ENCODE data around the gene KCNQ1. TPM values are rescaled to one million over a fixed set of nuclear protein-coding genes. Genes with fewer than 3 reads are reported as not detected.

KCNQ1 gene
- total RNA-seq, 1 donor from 2014 or later, result 0.31 TPM

DNA sequence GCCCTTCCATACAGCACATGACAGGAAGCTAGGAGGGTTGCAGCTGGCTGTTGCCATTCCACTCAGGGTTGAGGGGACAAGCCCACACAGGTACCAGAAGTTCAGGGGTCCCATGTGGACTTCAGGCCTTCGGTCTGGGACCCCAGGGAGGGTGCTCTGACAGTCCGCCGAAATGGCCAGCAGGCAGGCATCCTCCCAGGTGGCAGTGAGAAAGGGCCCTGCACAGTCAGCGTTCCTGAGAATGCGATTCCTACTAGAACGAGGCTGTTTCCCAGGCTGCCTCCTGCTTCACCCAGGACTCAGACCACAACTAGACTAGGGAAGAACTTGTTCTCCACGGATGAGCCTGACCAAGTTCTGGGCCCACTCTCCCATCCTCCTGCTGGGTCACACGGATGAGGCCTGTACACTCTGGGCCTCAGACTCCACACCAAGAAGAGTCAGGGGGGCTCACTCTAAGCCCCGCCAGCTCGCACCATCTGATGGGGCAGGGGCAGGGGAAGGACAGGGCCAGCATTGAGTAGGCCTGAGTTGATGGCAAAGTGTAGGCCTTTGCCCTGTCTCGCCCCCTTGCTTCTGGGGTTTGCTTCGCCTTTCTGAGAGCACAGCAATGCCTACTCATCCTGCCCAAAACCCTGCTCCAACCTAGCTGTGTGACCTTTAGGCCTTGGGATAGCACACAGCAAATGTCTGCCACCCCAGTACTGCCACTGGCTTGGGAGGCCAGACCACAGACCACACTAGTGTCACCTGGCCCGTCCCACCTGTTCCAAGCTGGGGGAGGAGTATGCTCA lies 241.0 kb downstream of the KCNQ1 start:
- no peak for DNase-seq

GRCh38 chr11:2686360-2687222 lies 241.8 kb downstream of the KCNQ1 start:
- no peak for DNase-seq

GRCh38 chr11:2687223-2687530 lies 242.4 kb downstream of the KCNQ1 start:
- DNase-seq, result no peak

DNA sequence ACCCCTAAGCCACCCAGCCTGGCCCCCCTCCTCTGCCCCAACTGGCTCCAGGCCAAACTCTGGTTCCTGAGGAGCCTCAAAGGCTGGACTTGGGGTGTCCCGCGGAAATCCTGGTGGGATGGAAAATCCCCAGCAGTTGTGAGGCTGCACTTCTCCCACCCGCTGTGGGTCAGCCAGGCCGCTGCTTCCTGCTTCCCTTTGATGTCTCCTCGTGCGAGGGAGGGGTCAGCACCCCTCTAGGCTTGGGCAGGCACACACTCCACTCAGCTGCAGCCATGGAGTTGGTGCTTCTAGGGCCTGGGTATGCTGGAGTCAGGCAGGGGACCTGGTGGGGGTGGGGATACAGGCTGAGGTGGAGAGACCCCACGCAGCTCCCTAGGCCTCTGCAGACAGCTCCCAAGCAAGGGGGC lies 243.0 kb downstream of the KCNQ1 start:
- no peak for DNase-seq

DNA sequence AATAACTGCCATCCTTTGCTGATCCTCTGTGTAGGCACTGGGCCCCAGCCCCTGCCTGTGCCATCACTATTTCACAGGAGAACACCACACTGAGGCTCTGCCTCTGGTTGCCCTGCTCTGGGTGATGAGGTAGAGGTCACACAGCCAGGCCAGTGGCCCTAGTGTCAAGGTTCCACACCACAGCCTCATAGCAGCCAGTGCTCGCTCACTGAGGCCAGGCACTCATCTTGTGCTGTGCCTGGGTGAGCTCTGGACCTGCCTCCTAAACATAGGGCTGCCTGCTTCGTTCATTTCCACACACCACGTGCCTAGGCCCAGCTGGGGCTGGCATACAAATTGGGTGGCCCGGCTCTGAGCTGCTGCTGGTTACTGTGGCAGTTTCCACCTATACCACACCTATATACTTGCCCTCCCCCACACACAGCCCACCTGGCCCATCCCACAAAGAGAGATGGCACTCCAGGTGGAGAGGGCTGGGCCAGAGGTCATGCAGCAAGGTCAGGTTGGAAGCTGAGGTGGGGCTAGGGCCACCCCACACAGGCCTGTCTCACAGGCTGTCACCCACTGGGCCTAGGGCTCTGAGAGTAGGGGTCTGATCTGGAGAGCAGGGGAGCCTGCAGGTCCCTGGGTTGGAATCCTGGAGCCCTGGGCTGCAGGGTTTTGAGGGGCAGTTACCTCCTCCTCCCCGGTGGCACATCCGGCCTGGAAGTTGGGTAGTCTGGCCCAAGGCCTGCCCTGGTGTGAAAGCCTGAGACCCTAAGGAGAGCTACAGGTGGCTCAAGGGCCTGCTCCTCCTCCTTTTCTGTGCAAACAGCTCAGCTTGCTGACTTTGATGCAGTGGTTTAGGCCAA lies 243.8 kb downstream of the KCNQ1 start:
- no peak for DNase-seq

- DNase-seq, result no peak
Measured at GRCh38 chr11:2689651-2690575, 245.1 kb downstream of the KCNQ1 start.

GRCh38 chr11:2690596-2691354 lies 246.0 kb downstream of the KCNQ1 start:
- DNase-seq, result no peak

GRCh38 chr11:2691355-2691761 lies 246.6 kb downstream of the KCNQ1 start:
- no peak for DNase-seq

DNA sequence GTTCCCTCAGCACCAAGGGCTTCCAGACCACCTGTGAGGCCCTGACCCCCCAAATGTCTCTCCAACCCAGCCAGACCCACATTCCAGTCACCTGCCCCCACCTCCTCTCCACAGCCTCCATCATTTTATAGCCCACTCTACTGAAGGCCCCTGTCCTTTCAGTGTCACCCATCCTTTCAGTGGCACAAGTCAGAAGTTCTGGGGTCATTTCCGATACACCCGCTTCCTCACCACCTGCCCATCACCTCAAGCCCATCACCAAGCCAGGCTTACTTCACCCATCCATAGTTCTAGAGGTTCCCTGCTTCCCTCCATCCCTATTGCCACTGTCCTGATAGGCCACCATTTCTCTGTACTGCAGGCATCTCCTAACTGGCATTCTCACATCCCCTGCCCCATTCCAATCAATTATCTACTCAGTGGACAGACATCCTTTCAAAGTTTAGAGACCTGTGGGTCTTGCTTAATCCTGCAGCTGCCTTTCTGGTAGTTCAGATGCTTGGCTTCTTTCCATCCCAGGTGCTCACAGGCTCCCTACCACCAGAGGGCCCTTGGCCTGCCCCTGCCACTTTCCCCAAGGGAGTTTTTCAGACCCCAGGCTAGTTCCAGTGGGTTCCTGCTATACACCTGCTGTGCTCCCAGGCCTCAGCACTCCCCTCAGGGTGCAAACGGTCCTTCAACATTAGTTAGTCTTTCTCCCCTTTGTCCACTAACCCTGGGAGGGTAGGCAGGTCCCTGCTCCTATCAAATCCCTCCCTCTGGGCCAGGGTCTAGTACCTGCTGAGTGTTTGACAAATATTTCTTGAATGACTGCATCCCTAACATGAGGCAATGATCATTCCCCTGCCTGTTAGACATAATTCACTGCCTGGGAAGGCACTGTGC lies 247.4 kb downstream of the KCNQ1 start:
- DNase-seq, result no peak

GRCh38 chr11:2693271-2694261 lies 248.8 kb downstream of the KCNQ1 start:
- DNase-seq, result no peak

GRCh38 chr11:2694495-2694894 lies 249.7 kb downstream of the KCNQ1 start:
- DNase-seq, result no peak

DNA sequence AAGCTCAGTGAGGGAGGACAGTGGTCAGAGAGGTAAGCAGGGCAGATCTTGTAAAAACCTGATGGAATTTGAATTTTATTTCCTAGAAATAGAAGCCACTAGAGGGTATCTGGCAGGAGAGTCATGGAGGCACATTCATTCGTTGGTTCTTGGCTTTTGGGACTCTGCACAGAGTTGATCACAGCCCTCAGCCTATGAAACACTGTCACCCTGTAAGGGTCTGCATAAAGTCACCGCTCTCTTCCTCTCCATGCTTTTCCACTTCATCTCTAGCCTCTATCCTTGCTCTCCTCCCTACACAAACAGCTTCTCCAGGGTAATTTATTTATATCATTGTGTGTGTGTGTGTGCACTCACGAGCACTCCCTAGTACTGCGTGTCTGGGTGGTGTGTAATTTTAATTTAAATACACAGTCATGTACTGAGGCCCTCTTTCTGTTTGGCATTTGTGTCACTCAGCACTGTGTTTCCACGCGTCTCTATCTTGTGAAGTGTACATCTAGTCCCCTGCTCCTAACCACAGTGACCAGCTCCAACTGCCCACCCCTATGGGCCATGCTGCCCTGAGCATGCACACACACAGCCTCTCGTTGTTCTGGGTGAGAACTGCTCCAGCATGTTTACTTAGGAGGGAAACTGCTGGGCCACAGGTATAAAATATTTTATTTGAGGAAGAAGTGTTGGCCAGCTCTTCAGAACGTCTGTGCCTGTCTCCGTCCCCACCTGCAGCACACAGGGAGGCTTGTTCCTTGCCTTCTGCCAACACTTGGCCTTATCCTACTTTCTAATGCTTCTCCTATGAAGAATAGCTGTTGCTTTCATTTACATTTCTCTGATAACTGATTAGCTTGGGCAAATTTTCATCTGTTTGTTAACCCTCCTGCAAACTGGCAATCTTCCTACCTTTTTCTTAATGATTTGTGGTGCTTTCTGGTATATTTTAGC lies 250.5 kb downstream of the KCNQ1 start:
- DNase-seq, result no peak

DNA sequence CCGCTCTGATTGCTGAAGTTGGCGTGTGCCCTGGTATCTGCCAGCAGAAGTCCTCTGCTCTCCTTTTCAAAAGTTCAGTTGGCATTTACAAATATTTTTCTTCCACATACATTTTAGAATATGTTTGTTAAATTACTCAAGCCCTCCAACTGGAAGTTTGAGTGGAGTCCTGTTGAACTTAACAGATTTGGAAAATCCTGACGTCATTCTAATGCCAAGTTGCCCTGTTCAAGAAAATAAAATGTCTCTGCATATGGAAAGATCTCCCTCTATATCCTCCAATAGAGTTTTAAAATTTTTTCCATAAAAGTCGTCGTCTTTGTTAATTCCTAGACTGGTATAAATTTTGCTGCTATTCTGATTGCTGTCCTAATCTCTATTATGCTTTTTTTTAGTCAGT lies 251.6 kb downstream of the KCNQ1 start:
- DNase-seq, result no peak

- DNase-seq, result no peak
Measured at GRCh38 chr11:2697866-2698265, 253.1 kb downstream of the KCNQ1 start.

GRCh38 chr11:2698386-2699184 lies 253.8 kb downstream of the KCNQ1 start:
- DNase-seq, result no peak

GRCh38 chr11:2699185-2699530 lies 254.3 kb downstream of the KCNQ1 start:
- DNase-seq, result no peak
